ENCODE results near the gene SLC49A3. TPM values are rescaled to one million over a fixed set of nuclear protein-coding genes. Genes with fewer than 3 reads are reported as not detected.

SLC49A3 gene
- total RNA-seq, 1 experiment from 2014 or later, result 5.5 TPM

DNA sequence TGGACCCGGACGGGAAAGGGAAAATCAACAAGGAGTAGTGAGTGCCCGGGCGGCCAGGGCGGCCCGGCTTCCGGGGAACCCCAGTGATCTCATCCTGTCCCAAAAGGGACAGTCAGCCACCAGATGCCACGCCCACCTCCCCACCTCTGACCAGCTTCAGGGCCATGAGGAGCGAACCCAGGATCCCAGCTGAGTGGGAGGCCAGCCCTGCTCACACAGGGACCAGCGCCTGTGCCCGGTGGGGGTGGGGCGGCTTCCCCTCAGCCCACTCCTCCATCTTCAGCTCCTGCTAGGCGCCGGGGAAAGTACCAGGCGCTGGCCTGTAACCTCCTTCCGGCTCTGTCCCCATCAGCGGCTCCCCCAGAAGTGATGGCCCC, 8.4 kb downstream of the SLC49A3 start:
- Histone ChIP-seq H3K27ac (ENCODE audit: low read depth, low read length) (no peak overlapping the region; the same call in 1 of the 2 replicates), H2AFZ (ENCODE audit: low read depth, low read length, poor library complexity, severe bottlenecking) (no peak overlapping the region), H3K4me2 (ENCODE audit: low read length) (no peak overlapping the region)

More for the DNA sequence above, 8.4 kb downstream of the SLC49A3 start:
- Histone ChIP-seq H3K9me2 (ENCODE audit: insufficient read depth) (no peaks in the 10 kb centered on the region), H3K4me1 (ENCODE audit: control insufficient read depth in 1 of 2, insufficient read depth in 2 of 2, low read length in 2 of 2) (peaks cover 20 to 53% of the 10 kb centered on the region in 2 experiments), H3K4me3 (replicated peaks in 1 of 2; ENCODE audit: low read depth in 1 of 2, low read length in 2 of 2) (no peak overlapping the region), H3K27me3 (ENCODE audit: insufficient read depth, low read length) (no peaks in the 10 kb centered on the region), H4K20me1 (ENCODE audit: insufficient read depth) (no peaks in the 10 kb centered on the region), H3K79me2 (ENCODE audit: insufficient read depth, low read length) (no peaks in the 10 kb centered on the region), H3K9me3 (ENCODE audit: control insufficient read depth in 1 of 2, insufficient read depth in 1 of 2, low read depth in 1 of 2, low read length in 2 of 2) (no peaks in the 10 kb centered on the region), H3K9ac (ENCODE audit: low read length) (no peak overlapping the region), H3K36me3 (ENCODE audit: control insufficient read depth in 1 of 2, insufficient read depth in 2 of 2, low read length in 2 of 2) (no peaks in the 10 kb centered on the region)
- intact Hi-C loops (cut with micrococcal nuclease), result no loop called here
- ChIA-PET POLR2A (no interaction called here), RAD21 (ENCODE audit: low non-redundant PET in 1 of 2, low total read pairs in 2 of 2, uncharacterized antibody in 2 of 2, unreplicated experiment in 2 of 2) (no interaction called here), CTCF (no interaction called here)
- DNase-seq (ENCODE audit: low read depth, low spot score), result no peak
- no peak for ATAC-seq
- TF ChIP-seq, protein P1, sequence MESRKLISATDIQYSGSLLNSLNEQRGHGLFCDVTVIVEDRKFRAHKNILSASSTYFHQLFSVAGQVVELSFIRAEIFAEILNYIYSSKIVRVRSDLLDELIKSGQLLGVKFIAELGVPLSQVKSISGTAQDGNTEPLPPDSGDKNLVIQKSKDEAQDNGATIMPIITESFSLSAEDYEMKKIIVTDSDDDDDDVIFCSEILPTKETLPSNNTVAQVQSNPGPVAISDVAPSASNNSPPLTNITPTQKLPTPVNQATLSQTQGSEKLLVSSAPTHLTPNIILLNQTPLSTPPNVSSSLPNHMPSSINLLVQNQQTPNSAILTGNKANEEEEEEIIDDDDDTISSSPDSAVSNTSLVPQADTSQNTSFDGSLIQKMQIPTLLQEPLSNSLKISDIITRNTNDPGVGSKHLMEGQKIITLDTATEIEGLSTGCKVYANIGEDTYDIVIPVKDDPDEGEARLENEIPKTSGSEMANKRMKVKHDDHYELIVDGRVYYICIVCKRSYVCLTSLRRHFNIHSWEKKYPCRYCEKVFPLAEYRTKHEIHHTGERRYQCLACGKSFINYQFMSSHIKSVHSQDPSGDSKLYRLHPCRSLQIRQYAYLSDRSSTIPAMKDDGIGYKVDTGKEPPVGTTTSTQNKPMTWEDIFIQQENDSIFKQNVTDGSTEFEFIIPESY (IDR thresholded peaks at IDR 0.05; ENCODE audit: extremely low read depth, insufficient replicate concordance, low read length), result no peak
- TF ChIP-seq SP1 (IDR thresholded peaks at IDR 0.05; ENCODE audit: low read depth) (no peak), POLR2AphosphoS5 (IDR thresholded peaks at IDR 0.05; ENCODE audit: low read depth, low read length) (no peak), FOSL1 (IDR thresholded peaks at IDR 0.05; ENCODE audit: low read depth) (no peak), SIN3A (IDR thresholded peaks at IDR 0.05; ENCODE audit: low read depth) (no peak), CEBPB (IDR thresholded peaks at IDR 0.05; ENCODE audit: low read depth) (no peak), TCF7L2 (IDR thresholded peaks at IDR 0.05; ENCODE audit: borderline replicate concordance, extremely low read depth, insufficient read depth, insufficient read length) (no peak), EZH2 (IDR thresholded peaks at IDR 0.05) (no peak), SRF (IDR thresholded peaks at IDR 0.05; ENCODE audit: low read depth) (no peak), POLR2A (IDR thresholded peaks at IDR 0.05; ENCODE audit: borderline replicate concordance, extremely low read depth, insufficient read depth, insufficient read length) (no peak), YY1 (IDR thresholded peaks at IDR 0.05; ENCODE audit: extremely low read depth, insufficient replicate concordance, low read depth, low read length) (no peak), ZNF274 (IDR thresholded peaks at IDR 0.05; ENCODE audit: low read depth, low read length) (no peak), ELF1 (IDR thresholded peaks at IDR 0.05; ENCODE audit: borderline replicate concordance, low read depth) (no peak), RAD21 (IDR thresholded peaks at IDR 0.05; ENCODE audit: low read depth) (no peak), JUND (IDR thresholded peaks at IDR 0.05) (no peak)
- TF ChIP-seq, protein P2, sequence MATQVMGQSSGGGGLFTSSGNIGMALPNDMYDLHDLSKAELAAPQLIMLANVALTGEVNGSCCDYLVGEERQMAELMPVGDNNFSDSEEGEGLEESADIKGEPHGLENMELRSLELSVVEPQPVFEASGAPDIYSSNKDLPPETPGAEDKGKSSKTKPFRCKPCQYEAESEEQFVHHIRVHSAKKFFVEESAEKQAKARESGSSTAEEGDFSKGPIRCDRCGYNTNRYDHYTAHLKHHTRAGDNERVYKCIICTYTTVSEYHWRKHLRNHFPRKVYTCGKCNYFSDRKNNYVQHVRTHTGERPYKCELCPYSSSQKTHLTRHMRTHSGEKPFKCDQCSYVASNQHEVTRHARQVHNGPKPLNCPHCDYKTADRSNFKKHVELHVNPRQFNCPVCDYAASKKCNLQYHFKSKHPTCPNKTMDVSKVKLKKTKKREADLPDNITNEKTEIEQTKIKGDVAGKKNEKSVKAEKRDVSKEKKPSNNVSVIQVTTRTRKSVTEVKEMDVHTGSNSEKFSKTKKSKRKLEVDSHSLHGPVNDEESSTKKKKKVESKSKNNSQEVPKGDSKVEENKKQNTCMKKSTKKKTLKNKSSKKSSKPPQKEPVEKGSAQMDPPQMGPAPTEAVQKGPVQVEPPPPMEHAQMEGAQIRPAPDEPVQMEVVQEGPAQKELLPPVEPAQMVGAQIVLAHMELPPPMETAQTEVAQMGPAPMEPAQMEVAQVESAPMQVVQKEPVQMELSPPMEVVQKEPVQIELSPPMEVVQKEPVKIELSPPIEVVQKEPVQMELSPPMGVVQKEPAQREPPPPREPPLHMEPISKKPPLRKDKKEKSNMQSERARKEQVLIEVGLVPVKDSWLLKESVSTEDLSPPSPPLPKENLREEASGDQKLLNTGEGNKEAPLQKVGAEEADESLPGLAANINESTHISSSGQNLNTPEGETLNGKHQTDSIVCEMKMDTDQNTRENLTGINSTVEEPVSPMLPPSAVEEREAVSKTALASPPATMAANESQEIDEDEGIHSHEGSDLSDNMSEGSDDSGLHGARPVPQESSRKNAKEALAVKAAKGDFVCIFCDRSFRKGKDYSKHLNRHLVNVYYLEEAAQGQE (IDR thresholded peaks at IDR 0.05; ENCODE audit: low read depth), result no peak
- TF ChIP-seq, protein P3, sequence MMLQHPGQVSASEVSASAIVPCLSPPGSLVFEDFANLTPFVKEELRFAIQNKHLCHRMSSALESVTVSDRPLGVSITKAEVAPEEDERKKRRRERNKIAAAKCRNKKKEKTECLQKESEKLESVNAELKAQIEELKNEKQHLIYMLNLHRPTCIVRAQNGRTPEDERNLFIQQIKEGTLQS (IDR thresholded peaks at IDR 0.05), result no peak
- TF ChIP-seq, protein P4, sequence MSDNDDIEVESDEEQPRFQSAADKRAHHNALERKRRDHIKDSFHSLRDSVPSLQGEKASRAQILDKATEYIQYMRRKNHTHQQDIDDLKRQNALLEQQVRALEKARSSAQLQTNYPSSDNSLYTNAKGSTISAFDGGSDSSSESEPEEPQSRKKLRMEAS (IDR thresholded peaks at IDR 0.05), result no peak
- TF ChIP-seq, protein P5, sequence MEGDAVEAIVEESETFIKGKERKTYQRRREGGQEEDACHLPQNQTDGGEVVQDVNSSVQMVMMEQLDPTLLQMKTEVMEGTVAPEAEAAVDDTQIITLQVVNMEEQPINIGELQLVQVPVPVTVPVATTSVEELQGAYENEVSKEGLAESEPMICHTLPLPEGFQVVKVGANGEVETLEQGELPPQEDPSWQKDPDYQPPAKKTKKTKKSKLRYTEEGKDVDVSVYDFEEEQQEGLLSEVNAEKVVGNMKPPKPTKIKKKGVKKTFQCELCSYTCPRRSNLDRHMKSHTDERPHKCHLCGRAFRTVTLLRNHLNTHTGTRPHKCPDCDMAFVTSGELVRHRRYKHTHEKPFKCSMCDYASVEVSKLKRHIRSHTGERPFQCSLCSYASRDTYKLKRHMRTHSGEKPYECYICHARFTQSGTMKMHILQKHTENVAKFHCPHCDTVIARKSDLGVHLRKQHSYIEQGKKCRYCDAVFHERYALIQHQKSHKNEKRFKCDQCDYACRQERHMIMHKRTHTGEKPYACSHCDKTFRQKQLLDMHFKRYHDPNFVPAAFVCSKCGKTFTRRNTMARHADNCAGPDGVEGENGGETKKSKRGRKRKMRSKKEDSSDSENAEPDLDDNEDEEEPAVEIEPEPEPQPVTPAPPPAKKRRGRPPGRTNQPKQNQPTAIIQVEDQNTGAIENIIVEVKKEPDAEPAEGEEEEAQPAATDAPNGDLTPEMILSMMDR (IDR thresholded peaks at IDR 0.05 in 2 of 3, conservative IDR thresholded peaks at IDR 0.05 in 1 of 3; ENCODE audit: borderline replicate concordance in 1 of 3, insufficient read depth in 1 of 3, low read depth in 2 of 3, low read length in 2 of 3), result no peak
- BruUV-seq (replicated peaks), result no TSS peak

Data from HCT116 (cell line).